ENCODE results near the gene OR52L1. TPM values are rescaled to one million over a fixed set of nuclear protein-coding genes. Genes with fewer than 3 reads are reported as not detected.

Gene OR52L1
- total and polyA plus RNA-seq, 2 of the 8 experiments (the other 6 are each of a cell fraction or from before 2014, with no cell fraction given) = 0.24 TPM; not detected in 1

GRCh38 chr11:5973530-5973929, 13.3 kb downstream of the OR52L1 start:
- ChIA-PET CTCF (ENCODE audit: partially characterized antibody) (interaction anchor here (0.6 to 1.1 kb wide), 2 partner anchors 82 to 111 kb away, joined by 3 to 4 read pairs; no protein-coding TSS in a partner anchor), POLR2A (ENCODE audit: partially characterized antibody) (no interaction called here)
- H3K79me2 ChIP-seq (ENCODE audit: control insufficient read depth in 1 of 2, insufficient read depth in 2 of 2, low read length in 2 of 2) = no peaks in the 10 kb centered on the region
- no peaks in the 10 kb centered on the region for H3K23me2 ChIP-seq (ENCODE audit: low read depth, low read length)
- H3K79me1 ChIP-seq (ENCODE audit: low read depth, low read length) = no peaks in the 10 kb centered on the region
- H2AFZ ChIP-seq (ENCODE audit: low read length) = no peak overlapping the region
- FAIRE-seq = no peak
- H3K14ac ChIP-seq (ENCODE audit: insufficient read length) = no peak overlapping the region
- H3K9ac ChIP-seq (replicated peaks in 1 of 4; ENCODE audit: extremely low read depth in 1 of 4, low read depth in 3 of 4, low read length in 3 of 4) = no peak overlapping the region
- no peak overlapping the region for H3K56ac ChIP-seq (replicated peaks; ENCODE audit: insufficient read length, low read depth, low read length)
- WGBS, 2 experiments (ENCODE audit: extremely low coverage in 1 of 2, insufficient coverage in 1 of 2, insufficient read length in 1 of 2, insufficient replicate concordance in 2 of 2, low coverage in 1 of 2, low lambda C conversion rate in 2 of 2, missing lambda C conversion rate in 1 of 2) = 100% methylated on average over 1 of the region's 1 CpG; no CpG with 5 or more reads in 1 of the 2 experiments
- no peak overlapping the region for H4K5ac ChIP-seq (ENCODE audit: insufficient read length, low read depth, low read length)
- no peak overlapping the region for H2BK15ac ChIP-seq (ENCODE audit: low read length)
- no peak overlapping the region for H3K4me2 ChIP-seq (ENCODE audit: insufficient read depth in 1 of 2, low read depth in 2 of 2, low read length in 2 of 2)
- no peak overlapping the region for H2BK20ac ChIP-seq (ENCODE audit: low read length)
- no peak overlapping the region for H2BK12ac ChIP-seq (ENCODE audit: low read depth, low read length)
- no peaks in the 10 kb centered on the region for H4K20me1 ChIP-seq (replicated peaks in 1 of 2; ENCODE audit: control insufficient read depth in 1 of 2, insufficient read depth in 2 of 2, low read length in 2 of 2)
- no peak overlapping the region for H4K8ac ChIP-seq (ENCODE audit: extremely low read depth, insufficient read depth, low read length)
- no peak overlapping the region for H2AK5ac ChIP-seq (ENCODE audit: low read depth, low read length)
- H3K27me3 ChIP-seq (replicated peaks in 1 of 4; ENCODE audit: control insufficient read depth in 3 of 4, extremely low read depth in 1 of 4, insufficient read depth in 3 of 4, low read length in 3 of 4) = no peaks in the 10 kb centered on the region
- no peak for DNase-seq (ENCODE audit: low read depth in 1 of 2, low spot score in 2 of 2)
- H2BK120ac ChIP-seq (replicated peaks; ENCODE audit: low read depth, low read length) = no peak overlapping the region
- no peaks in the 10 kb centered on the region for H3K4me1 ChIP-seq (replicated peaks in 1 of 4; ENCODE audit: control insufficient read depth in 3 of 4, insufficient read depth in 4 of 4, low read length in 3 of 4)
- no peaks in the 10 kb centered on the region for H3K9me3 ChIP-seq (ENCODE audit: insufficient read depth in 2 of 2, low read depth in 1 of 2, low read length in 1 of 2)
- no peak overlapping the region for H2BK5ac ChIP-seq (ENCODE audit: low read depth, low read length)
- H3K4ac ChIP-seq (replicated peaks; ENCODE audit: insufficient read length, low read depth, low read length) = no peak overlapping the region
- no peak overlapping the region for H4K91ac ChIP-seq (replicated peaks; ENCODE audit: insufficient read length, low read length)
- no peaks in the 10 kb centered on the region for H3K36me3 ChIP-seq (ENCODE audit: control insufficient read depth in 2 of 4, insufficient read depth in 4 of 4, low read length in 3 of 4)
- H3K27ac ChIP-seq (ENCODE audit: low read depth, low read length) = no peak overlapping the region
- no peak overlapping the region for H3K23ac ChIP-seq (ENCODE audit: insufficient read length)
- no peak overlapping the region for H3K18ac ChIP-seq (ENCODE audit: extremely low read depth, low read length)
- no peak overlapping the region for H3K4me3 ChIP-seq (ENCODE audit: extremely low read depth in 1 of 4, insufficient read depth in 2 of 4, low read depth in 3 of 4, low read length in 4 of 4)
- TF ChIP-seq SIN3A (conservative IDR thresholded peaks at IDR 0.05 in 1 of 2, IDR thresholded peaks at IDR 0.05 in 1 of 2; ENCODE audit: low read depth in 1 of 2, low read length in 2 of 2) (no peak), USF2 (IDR thresholded peaks at IDR 0.05; ENCODE audit: low read length) (no peak), SIX5 (IDR thresholded peaks at IDR 0.05; ENCODE audit: low read depth, low read length) (no peak)

Data from H1 (cell line).